ENCODE results near the gene PHIP. TPM values are rescaled to one million over a fixed set of nuclear protein-coding genes. Genes with fewer than 3 reads are reported as not detected.

PHIP gene
- polyA plus RNA-seq, 3 donors from 2014 or later = 4.1 to 12.8 (median 5.7) TPM

- Mint-ChIP-seq H3K9me3 (no peaks in the 10 kb centered on the region), H3K27ac (no peak overlapping the region), H3K4me1 (peaks cover 12 to 27% of the 10 kb centered on the region in 2 donors), H3K36me3 (no peaks in the 10 kb centered on the region), H3K27me3 (ENCODE audit: low read depth in 3 of 3) (peaks cover 9 to 24% (median 19%) of the 10 kb centered on the region in 3 donors), H3K4me3 (no peak overlapping the region)
- no peak for DNase-seq
These were observed 3.6 kb upstream of the PHIP start for GRCh38 chr6:79081663-79082062.

GRCh38 chr6:79079561-79080041 lies 1.5 kb upstream of the PHIP start:
- peak overlapping the region; percentile 91 to 98 (median 96) for H3K27ac Mint-ChIP-seq
- peaks cover 31 to 46% of the 10 kb centered on the region in 2 donors for H3K4me1 Mint-ChIP-seq
- no peaks in the 10 kb centered on the region for H3K36me3 Mint-ChIP-seq
- no peak for DNase-seq
- peak overlapping the region; percentile 92 to 100 (median 98) for H3K4me3 Mint-ChIP-seq
- H3K9me3 Mint-ChIP-seq = no peaks in the 10 kb centered on the region
- H3K27me3 Mint-ChIP-seq (ENCODE audit: low read depth in 3 of 3) = peaks cover 9 to 29% (median 22%) of the 10 kb centered on the region in 3 donors

GRCh38 chr6:79077715-79078074 lies 359 bp downstream of the PHIP start:
- DNase-seq = no peak
- peaks cover 9 to 25% (median 20%) of the 10 kb centered on the region in 3 donors for H3K27me3 Mint-ChIP-seq (ENCODE audit: low read depth in 3 of 3)
- peaks cover 39 to 57% of the 10 kb centered on the region in 2 donors for H3K4me1 Mint-ChIP-seq
- H3K36me3 Mint-ChIP-seq = peaks cover 0 to 3% (median 0%) of the 10 kb centered on the region in 3 donors
- H3K9me3 Mint-ChIP-seq = no peaks in the 10 kb centered on the region
- H3K4me3 Mint-ChIP-seq = peak overlapping the region; percentile 92 to 100 (median 98)
- H3K27ac Mint-ChIP-seq = peak overlapping the region; percentile 92 to 98 (median 95)

- Mint-ChIP-seq H3K4me3 (peak overlapping the region; percentile 82 to 97 (median 89)), H3K27ac (peak overlapping the region; percentile 86 to 98 (median 89)), H3K4me1 (peaks cover 43 to 64% of the 10 kb centered on the region in 2 donors), H3K27me3 (ENCODE audit: low read depth in 3 of 3) (peaks cover 9 to 25% (median 20%) of the 10 kb centered on the region in 3 donors), H3K36me3 (peaks cover 0 to 3% (median 0%) of the 10 kb centered on the region in 3 donors), H3K9me3 (no peaks in the 10 kb centered on the region)
- DNase-seq = peak; percentile 88 to 92 (median 90)
These were observed 1.0 kb downstream of the PHIP start for GRCh38 chr6:79076782-79077641.

- Mint-ChIP-seq H3K27me3 (ENCODE audit: low read depth in 3 of 3) (peaks cover 9 to 25% (median 20%) of the 10 kb centered on the region in 3 donors), H3K36me3 (peaks cover 0 to 3% (median 0%) of the 10 kb centered on the region in 3 donors), H3K27ac (peak overlapping the region; percentile 86 to 98 (median 89)), H3K9me3 (no peaks in the 10 kb centered on the region), H3K4me3 (peak overlapping the region; percentile 82 to 97 (median 89)), H3K4me1 (peaks cover 45 to 72% of the 10 kb centered on the region in 2 donors)
- peak in 1 of 3 donors; percentile 9 for DNase-seq
These were observed 1.9 kb downstream of the PHIP start for GRCh38 chr6:79076160-79076559.

GRCh38 chr6:79073888-79074287 lies 4.2 kb downstream of the PHIP start:
- peak overlapping the region in 1 of 5 donors; percentile 96 for H3K4me3 Mint-ChIP-seq
- H3K27me3 Mint-ChIP-seq (ENCODE audit: low read depth in 3 of 3) = peaks cover 9 to 22% (median 22%) of the 10 kb centered on the region in 3 donors
- no peaks in the 10 kb centered on the region for H3K9me3 Mint-ChIP-seq
- no peak for DNase-seq
- H3K36me3 Mint-ChIP-seq = peaks cover 0 to 3% (median 0%) of the 10 kb centered on the region in 3 donors
- peaks cover 44 to 78% of the 10 kb centered on the region in 2 donors for H3K4me1 Mint-ChIP-seq
- peak overlapping the region in 3 of 6 donors; percentile 15 to 57 (median 51) for H3K27ac Mint-ChIP-seq

- H3K27ac Mint-ChIP-seq = peak overlapping the region in 2 of 6 donors; percentile 24 to 55
These were observed 5.3 kb downstream of the PHIP start for GRCh38 chr6:79072640-79073181.

GRCh38 chr6:79071547-79071946 lies 6.5 kb downstream of the PHIP start:
- no peaks in the 10 kb centered on the region for H3K9me3 Mint-ChIP-seq
- H3K4me1 Mint-ChIP-seq = peaks cover 43 to 83% of the 10 kb centered on the region in 2 donors
- no peak overlapping the region for H3K27ac Mint-ChIP-seq
- peak overlapping the region in 1 of 5 donors; percentile 21 for H3K4me3 Mint-ChIP-seq
- H3K36me3 Mint-ChIP-seq = peaks cover 0 to 3% (median 0%) of the 10 kb centered on the region in 3 donors
- H3K27me3 Mint-ChIP-seq (ENCODE audit: low read depth in 3 of 3) = peaks cover 0 to 6% (median 4%) of the 10 kb centered on the region in 3 donors
- no peak for DNase-seq

More at GRCh38 chr6:79072640-79073181, 5.3 kb downstream of the PHIP start:
- DNase-seq = no peak
- Mint-ChIP-seq H3K36me3 (peaks cover 0 to 3% (median 0%) of the 10 kb centered on the region in 3 donors), H3K4me3 (peak overlapping the region in 1 of 5 donors; percentile 96), H3K4me1 (peaks cover 42 to 78% of the 10 kb centered on the region in 2 donors), H3K9me3 (no peaks in the 10 kb centered on the region), H3K27me3 (ENCODE audit: low read depth in 3 of 3) (peaks cover 0 to 12% (median 11%) of the 10 kb centered on the region in 3 donors)

GRCh38 chr6:79070206-79070825 lies 7.7 kb downstream of the PHIP start:
- peak overlapping the region in 3 of 6 donors; percentile 3 to 57 (median 40) for H3K27ac Mint-ChIP-seq
- H3K4me1 Mint-ChIP-seq = peaks cover 32 to 76% of the 10 kb centered on the region in 2 donors
- peaks cover 0 to 3% (median 0%) of the 10 kb centered on the region in 3 donors for H3K36me3 Mint-ChIP-seq
- H3K27me3 Mint-ChIP-seq (ENCODE audit: low read depth in 3 of 3) = peaks cover 0 to 4% (median 0%) of the 10 kb centered on the region in 3 donors
- no peaks in the 10 kb centered on the region for H3K9me3 Mint-ChIP-seq
- no peak for DNase-seq
- H3K4me3 Mint-ChIP-seq = peak overlapping the region in 2 of 5 donors; percentile 35 to 75

GRCh38 chr6:79066828-79067227 lies 11.2 kb downstream of the PHIP start:
- DNase-seq = no peak
- H3K4me3 Mint-ChIP-seq = no peak overlapping the region
- no peak overlapping the region for H3K27ac Mint-ChIP-seq
- peaks cover 0 to 4% (median 0%) of the 10 kb centered on the region in 3 donors for H3K27me3 Mint-ChIP-seq (ENCODE audit: low read depth in 3 of 3)
- peaks cover 12 to 41% of the 10 kb centered on the region in 2 donors for H3K4me1 Mint-ChIP-seq
- H3K9me3 Mint-ChIP-seq = no peaks in the 10 kb centered on the region
- H3K36me3 Mint-ChIP-seq = no peaks in the 10 kb centered on the region

GRCh38 chr6:79066330-79066729 lies 11.7 kb downstream of the PHIP start:
- H3K27me3 Mint-ChIP-seq (ENCODE audit: low read depth in 3 of 3) = peaks cover 0 to 4% (median 0%) of the 10 kb centered on the region in 3 donors
- H3K4me3 Mint-ChIP-seq = no peak overlapping the region
- no peak overlapping the region for H3K27ac Mint-ChIP-seq
- peaks cover 12 to 37% of the 10 kb centered on the region in 2 donors for H3K4me1 Mint-ChIP-seq
- no peak for DNase-seq
- H3K36me3 Mint-ChIP-seq = no peaks in the 10 kb centered on the region
- H3K9me3 Mint-ChIP-seq = no peaks in the 10 kb centered on the region

GRCh38 chr6:79065232-79065631 lies 12.8 kb downstream of the PHIP start:
- no peaks in the 10 kb centered on the region for H3K27me3 Mint-ChIP-seq (ENCODE audit: low read depth in 3 of 3)
- H3K27ac Mint-ChIP-seq = no peak overlapping the region
- peaks cover 4 to 26% of the 10 kb centered on the region in 2 donors for H3K4me1 Mint-ChIP-seq
- peaks cover 0 to 3% (median 3%) of the 10 kb centered on the region in 3 donors for H3K36me3 Mint-ChIP-seq
- no peak for DNase-seq
- H3K4me3 Mint-ChIP-seq = no peak overlapping the region
- no peaks in the 10 kb centered on the region for H3K9me3 Mint-ChIP-seq

- no peaks in the 10 kb centered on the region for H3K9me3 Mint-ChIP-seq
- peaks cover 4 to 24% of the 10 kb centered on the region in 2 donors for H3K4me1 Mint-ChIP-seq
- no peaks in the 10 kb centered on the region for H3K27me3 Mint-ChIP-seq (ENCODE audit: low read depth in 3 of 3)
- no peak overlapping the region for H3K4me3 Mint-ChIP-seq
- H3K27ac Mint-ChIP-seq = no peak overlapping the region
- peaks cover 2 to 7% (median 4%) of the 10 kb centered on the region in 3 donors for H3K36me3 Mint-ChIP-seq
- no peak for DNase-seq
These were observed 13.4 kb downstream of the PHIP start for GRCh38 chr6:79064635-79065034.
